ENCODE results near the gene CGN. TPM values are rescaled to one million over a fixed set of nuclear protein-coding genes. Genes with fewer than 3 reads are reported as not detected.

The CGN gene
- total and polyA plus RNA-seq, 2 of the 13 experiments (the other 11 are each of a cell fraction or from before 2014, with no cell fraction given), result 0.75 to 0.81 TPM

DNA sequence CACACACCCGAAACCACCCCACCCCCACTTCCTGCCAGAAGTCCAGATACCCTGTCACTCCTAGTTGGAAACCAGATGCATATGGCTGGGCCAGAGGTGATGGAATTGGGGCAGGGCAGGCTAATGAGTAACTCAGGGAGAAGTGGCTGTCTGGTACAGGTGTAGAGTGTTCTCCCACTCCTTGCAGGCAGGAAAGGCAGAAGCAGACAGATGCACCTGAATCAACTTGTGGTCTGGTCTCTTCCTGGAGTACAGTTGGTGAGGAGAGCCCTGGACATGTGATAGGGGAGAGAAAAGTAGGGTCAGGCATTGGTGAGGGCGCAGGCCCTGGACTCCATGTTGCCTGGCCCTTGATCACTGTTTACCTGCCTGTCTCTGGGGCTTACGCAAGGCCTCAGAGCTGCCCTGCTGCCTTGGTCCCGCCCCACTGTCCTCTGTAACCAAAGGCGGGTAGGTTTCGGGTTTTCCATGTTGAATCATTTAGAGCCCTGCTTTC lies 2.5 kb downstream of the CGN start (continued):
- TF ChIP-seq, protein P1, sequence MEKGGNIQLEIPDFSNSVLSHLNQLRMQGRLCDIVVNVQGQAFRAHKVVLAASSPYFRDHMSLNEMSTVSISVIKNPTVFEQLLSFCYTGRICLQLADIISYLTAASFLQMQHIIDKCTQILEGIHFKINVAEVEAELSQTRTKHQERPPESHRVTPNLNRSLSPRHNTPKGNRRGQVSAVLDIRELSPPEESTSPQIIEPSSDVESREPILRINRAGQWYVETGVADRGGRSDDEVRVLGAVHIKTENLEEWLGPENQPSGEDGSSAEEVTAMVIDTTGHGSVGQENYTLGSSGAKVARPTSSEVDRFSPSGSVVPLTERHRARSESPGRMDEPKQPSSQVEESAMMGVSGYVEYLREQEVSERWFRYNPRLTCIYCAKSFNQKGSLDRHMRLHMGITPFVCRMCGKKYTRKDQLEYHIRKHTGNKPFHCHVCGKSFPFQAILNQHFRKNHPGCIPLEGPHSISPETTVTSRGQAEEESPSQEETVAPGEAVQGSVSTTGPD (CRISPR knock-in tag; IDR thresholded peaks at IDR 0.05), result no peak
- TF ChIP-seq, protein P2, sequence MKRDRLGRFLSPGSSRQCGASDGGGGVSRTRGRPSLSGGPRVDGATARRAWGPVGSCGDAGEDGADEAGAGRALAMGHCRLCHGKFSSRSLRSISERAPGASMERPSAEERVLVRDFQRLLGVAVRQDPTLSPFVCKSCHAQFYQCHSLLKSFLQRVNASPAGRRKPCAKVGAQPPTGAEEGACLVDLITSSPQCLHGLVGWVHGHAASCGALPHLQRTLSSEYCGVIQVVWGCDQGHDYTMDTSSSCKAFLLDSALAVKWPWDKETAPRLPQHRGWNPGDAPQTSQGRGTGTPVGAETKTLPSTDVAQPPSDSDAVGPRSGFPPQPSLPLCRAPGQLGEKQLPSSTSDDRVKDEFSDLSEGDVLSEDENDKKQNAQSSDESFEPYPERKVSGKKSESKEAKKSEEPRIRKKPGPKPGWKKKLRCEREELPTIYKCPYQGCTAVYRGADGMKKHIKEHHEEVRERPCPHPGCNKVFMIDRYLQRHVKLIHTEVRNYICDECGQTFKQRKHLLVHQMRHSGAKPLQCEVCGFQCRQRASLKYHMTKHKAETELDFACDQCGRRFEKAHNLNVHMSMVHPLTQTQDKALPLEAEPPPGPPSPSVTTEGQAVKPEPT (CRISPR knock-in tag; IDR thresholded peaks at IDR 0.05; ENCODE audit: low read depth), result no peak
- TF ChIP-seq TBX2 (CRISPR knock-in tag; IDR thresholded peaks at IDR 0.05; ENCODE audit: borderline replicate concordance), result peak; percentile 86
- peak; percentile 87 for TF ChIP-seq FOXO1 (CRISPR knock-in tag; IDR thresholded peaks at IDR 0.05)
- TF ChIP-seq, protein P3, sequence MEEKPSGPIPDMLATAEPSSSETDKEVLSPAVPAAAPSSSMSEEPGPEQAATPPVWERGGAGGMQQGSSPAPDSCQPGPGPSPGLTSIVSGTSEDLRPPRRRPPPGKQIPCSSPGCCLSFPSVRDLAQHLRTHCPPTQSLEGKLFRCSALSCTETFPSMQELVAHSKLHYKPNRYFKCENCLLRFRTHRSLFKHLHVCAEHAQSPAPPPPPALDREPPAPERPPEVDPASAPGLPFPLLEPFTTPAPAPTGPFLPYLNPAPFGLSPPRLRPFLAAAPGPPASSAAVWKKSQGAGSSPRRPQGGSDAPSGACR (CRISPR knock-in tag; IDR thresholded peaks at IDR 0.05), result 0 out of 2 replicates have a peak, but pooled peaks have one; percentile 50
- TF ChIP-seq GFI1 (CRISPR knock-in tag; IDR thresholded peaks at IDR 0.05; ENCODE audit: borderline replicate concordance), result 0 out of 2 replicates have a peak, but pooled peaks have one; percentile 65
- 0 out of 2 replicates have a peak, but pooled peaks have one; percentile 58 for TF ChIP-seq ZSCAN29 (CRISPR knock-in tag; conservative IDR thresholded peaks at IDR 0.05)
- TF ChIP-seq ATM (IDR thresholded peaks at IDR 0.05; ENCODE audit: borderline replicate concordance), result no peak
- no peak for TF ChIP-seq EHMT2 (IDR thresholded peaks at IDR 0.05; ENCODE audit: borderline replicate concordance, low read depth, low read length)
- TF ChIP-seq EP300 (IDR thresholded peaks at IDR 0.05; ENCODE audit: low read depth in 2 of 2, low read length in 2 of 2), result peak in 1 of 2 experiments; percentile 5; a peak in 1 of 4 replicates
- no peak for TF ChIP-seq EP300 (CRISPR knock-in tag; IDR thresholded peaks at IDR 0.05; ENCODE audit: borderline replicate concordance)
- peak; percentile 49; the same call in 1 of the 2 replicates for TF ChIP-seq KDM5B (CRISPR knock-in tag; IDR thresholded peaks at IDR 0.05; ENCODE audit: borderline replicate concordance)
- TF ChIP-seq FOXP1 (IDR thresholded peaks at IDR 0.05), result 0 out of 2 replicates have a peak, but pooled peaks have one; percentile 39
- TF ChIP-seq FOXP1 (CRISPR knock-in tag; IDR thresholded peaks at IDR 0.05), result peak; percentile 67
- no peak for TF ChIP-seq TOE1 (CRISPR knock-in tag; IDR thresholded peaks at IDR 0.05)
- no peak for TF ChIP-seq RAD21 (CRISPR knock-in tag; IDR thresholded peaks at IDR 0.05)
- TF ChIP-seq FOXK1 (CRISPR knock-in tag; IDR thresholded peaks at IDR 0.05; ENCODE audit: borderline replicate concordance, low read depth), result peak; percentile 84; the same call in 1 of the 2 replicates
- TF ChIP-seq, protein P4, sequence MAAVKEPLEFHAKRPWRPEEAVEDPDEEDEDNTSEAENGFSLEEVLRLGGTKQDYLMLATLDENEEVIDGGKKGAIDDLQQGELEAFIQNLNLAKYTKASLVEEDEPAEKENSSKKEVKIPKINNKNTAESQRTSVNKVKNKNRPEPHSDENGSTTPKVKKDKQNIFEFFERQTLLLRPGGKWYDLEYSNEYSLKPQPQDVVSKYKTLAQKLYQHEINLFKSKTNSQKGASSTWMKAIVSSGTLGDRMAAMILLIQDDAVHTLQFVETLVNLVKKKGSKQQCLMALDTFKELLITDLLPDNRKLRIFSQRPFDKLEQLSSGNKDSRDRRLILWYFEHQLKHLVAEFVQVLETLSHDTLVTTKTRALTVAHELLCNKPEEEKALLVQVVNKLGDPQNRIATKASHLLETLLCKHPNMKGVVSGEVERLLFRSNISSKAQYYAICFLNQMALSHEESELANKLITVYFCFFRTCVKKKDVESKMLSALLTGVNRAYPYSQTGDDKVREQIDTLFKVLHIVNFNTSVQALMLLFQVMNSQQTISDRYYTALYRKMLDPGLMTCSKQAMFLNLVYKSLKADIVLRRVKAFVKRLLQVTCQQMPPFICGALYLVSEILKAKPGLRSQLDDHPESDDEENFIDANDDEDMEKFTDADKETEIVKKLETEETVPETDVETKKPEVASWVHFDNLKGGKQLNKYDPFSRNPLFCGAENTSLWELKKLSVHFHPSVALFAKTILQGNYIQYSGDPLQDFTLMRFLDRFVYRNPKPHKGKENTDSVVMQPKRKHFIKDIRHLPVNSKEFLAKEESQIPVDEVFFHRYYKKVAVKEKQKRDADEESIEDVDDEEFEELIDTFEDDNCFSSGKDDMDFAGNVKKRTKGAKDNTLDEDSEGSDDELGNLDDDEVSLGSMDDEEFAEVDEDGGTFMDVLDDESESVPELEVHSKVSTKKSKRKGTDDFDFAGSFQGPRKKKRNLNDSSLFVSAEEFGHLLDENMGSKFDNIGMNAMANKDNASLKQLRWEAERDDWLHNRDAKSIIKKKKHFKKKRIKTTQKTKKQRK (IDR thresholded peaks at IDR 0.05; ENCODE audit: low read length), result no peak
- 0 out of 2 replicates have a peak, but pooled peaks have one; percentile 45 for TF ChIP-seq KLF13 (CRISPR knock-in tag; IDR thresholded peaks at IDR 0.05)
- TF ChIP-seq ZNF556 (CRISPR knock-in tag; IDR thresholded peaks at IDR 0.05; ENCODE audit: borderline replicate concordance), result peak; percentile 42; the same call in 1 of the 2 replicates
- 0 out of 2 replicates have a peak, but pooled peaks have one; percentile 39 for TF ChIP-seq KLF12 (CRISPR knock-in tag; IDR thresholded peaks at IDR 0.05; ENCODE audit: borderline replicate concordance)
- TF ChIP-seq MAFK (conservative IDR thresholded peaks at IDR 0.05 in 1 of 2, IDR thresholded peaks at IDR 0.05 in 1 of 2; ENCODE audit: low read length in 2 of 2), result no peak
